Osteoblast (primary cell): ENCODE data around the gene CNTNAP4. TPM values are rescaled to one million over a fixed set of nuclear protein-coding genes. Genes with fewer than 3 reads are reported as not detected.

ENCODE experiments used
- DNase-seq: peaks from one replicate; pipeline ENCODE4 v3.0.0; 2011; ENCODE audit warnings: low spot score, mixed read lengths; ENCODE audit not compliant: insufficient read length; ENCODE audit errors: missing footprints
- H2AFZ ChIP-seq: 2 replicates; pipeline ENCODE4 v1.6.0; 2011; ENCODE audit warnings: mild to moderate bottlenecking, low read length
- H3K27ac ChIP-seq: 2 replicates; pipeline ENCODE4 v1.5.1; 2011; ENCODE audit warnings: mild to moderate bottlenecking, low read depth, low read length, moderate library complexity
- H3K27me3 ChIP-seq: 2 replicates; pipeline ENCODE4 v1.6.0; 2012; ENCODE audit warnings: mild to moderate bottlenecking, control low read depth, inconsistent platforms, low read length, moderate library complexity; ENCODE audit not compliant: insufficient read depth
- H3K36me3 ChIP-seq: 2 replicates; pipeline ENCODE4 v1.5.1; 2011; ENCODE audit warnings: mild to moderate bottlenecking, low read length, control low read depth, moderate library complexity; ENCODE audit not compliant: insufficient read depth
- H3K4me1 ChIP-seq: 2 replicates; pipeline ENCODE4 v1.5.1; 2011; ENCODE audit warnings: mild to moderate bottlenecking, low read length, control low read depth, moderate library complexity; ENCODE audit not compliant: insufficient read depth
- H3K4me2 ChIP-seq: 2 replicates; pipeline ENCODE4 v1.6.0; 2011; ENCODE audit warnings: mild to moderate bottlenecking, low read length; ENCODE audit not compliant: insufficient read depth
- H3K4me3 ChIP-seq: fragments of 200-600 bp; sonication (generic); 3 replicates; pipeline ENCODE4 v1.5.1; 2012; ENCODE audit warnings: mild to moderate bottlenecking, low read length, inconsistent platforms; ENCODE audit not compliant: insufficient read depth
- H3K79me2 ChIP-seq: 2 replicates; pipeline ENCODE4 v1.6.0; 2012; ENCODE audit warnings: mild to moderate bottlenecking, low read length, control low read depth, inconsistent platforms; ENCODE audit not compliant: insufficient read depth
- H3K9me3 ChIP-seq: 2 replicates; pipeline ENCODE4 v1.5.1; 2011; ENCODE audit warnings: low read depth, low read length, control low read depth
- H4K20me1 ChIP-seq: 2 replicates; pipeline ENCODE4 v1.6.0; 2012; ENCODE audit warnings: mild to moderate bottlenecking, low read length, control low read depth; ENCODE audit not compliant: insufficient read depth
- total RNA-seq: library from RNA; depleted of rRNA; stranded (reverse); fragments of >200 nt; gene quantifications from 2 replicates; pipeline ENCODE4 v1.2.3, GENCODE V29; 2012
- TF ChIP-seq, protein P1 (sequence below): IDR thresholded peaks from 2 replicates; pipeline ENCODE4 v1.5.1; 2011; ENCODE audit warnings: mild to moderate bottlenecking, low read depth, low read length, moderate library complexity; ENCODE audit errors: extremely low read depth

Gene CNTNAP4
- total RNA-seq, 1 donor, result under 0.01 TPM

DNA sequence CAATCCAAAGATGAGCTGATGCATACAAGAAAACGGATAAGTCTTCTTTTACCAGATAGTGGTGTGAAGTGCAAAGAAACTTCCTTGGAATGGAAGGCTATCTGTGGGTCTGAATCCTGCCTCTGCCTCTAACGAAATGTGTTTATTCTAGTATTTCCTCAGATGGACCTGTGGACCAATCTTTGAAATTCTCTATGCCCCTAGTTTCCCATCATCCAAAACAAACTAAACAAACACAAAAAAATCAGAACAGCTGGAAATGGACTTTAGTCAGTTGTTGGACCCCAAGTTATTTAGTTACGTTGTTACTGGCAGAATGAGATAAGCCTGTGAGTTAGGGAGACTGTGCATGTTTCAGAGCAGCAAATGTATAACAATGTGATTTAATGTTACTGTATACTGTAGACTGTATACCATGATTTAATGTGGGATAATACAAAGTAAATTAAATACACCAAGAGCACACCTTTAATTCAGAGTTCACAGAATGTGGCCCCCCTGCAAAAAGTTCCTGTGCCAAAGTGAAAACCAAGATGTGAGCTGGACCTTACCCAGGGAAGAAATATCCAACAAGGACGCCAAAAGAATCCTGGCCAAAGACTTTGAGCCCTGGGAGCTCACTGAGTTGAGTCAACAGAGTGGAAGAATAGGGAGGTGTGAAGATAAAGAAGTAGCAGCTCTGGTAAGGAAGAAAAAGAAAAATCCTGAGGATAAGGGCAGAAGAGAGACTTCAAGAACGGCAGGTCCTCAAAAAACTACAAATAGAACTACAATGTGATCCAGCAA, 255.2 kb downstream of the CNTNAP4 start:
- Histone ChIP-seq H3K4me2 (no peak overlapping the region), H3K9me3 (peaks cover 2% of the 10 kb centered on the region), H3K4me1 (no peaks in the 10 kb centered on the region), H3K36me3 (no peaks in the 10 kb centered on the region), H3K27ac (no peak overlapping the region), H3K27me3 (no peaks in the 10 kb centered on the region), H2AFZ (no peak overlapping the region), H3K79me2 (no peaks in the 10 kb centered on the region), H3K4me3 (no peak overlapping the region), H4K20me1 (no peaks in the 10 kb centered on the region)
- DNase-seq, result no peak
- TF ChIP-seq, protein P1, sequence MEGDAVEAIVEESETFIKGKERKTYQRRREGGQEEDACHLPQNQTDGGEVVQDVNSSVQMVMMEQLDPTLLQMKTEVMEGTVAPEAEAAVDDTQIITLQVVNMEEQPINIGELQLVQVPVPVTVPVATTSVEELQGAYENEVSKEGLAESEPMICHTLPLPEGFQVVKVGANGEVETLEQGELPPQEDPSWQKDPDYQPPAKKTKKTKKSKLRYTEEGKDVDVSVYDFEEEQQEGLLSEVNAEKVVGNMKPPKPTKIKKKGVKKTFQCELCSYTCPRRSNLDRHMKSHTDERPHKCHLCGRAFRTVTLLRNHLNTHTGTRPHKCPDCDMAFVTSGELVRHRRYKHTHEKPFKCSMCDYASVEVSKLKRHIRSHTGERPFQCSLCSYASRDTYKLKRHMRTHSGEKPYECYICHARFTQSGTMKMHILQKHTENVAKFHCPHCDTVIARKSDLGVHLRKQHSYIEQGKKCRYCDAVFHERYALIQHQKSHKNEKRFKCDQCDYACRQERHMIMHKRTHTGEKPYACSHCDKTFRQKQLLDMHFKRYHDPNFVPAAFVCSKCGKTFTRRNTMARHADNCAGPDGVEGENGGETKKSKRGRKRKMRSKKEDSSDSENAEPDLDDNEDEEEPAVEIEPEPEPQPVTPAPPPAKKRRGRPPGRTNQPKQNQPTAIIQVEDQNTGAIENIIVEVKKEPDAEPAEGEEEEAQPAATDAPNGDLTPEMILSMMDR, result no peak

DNA sequence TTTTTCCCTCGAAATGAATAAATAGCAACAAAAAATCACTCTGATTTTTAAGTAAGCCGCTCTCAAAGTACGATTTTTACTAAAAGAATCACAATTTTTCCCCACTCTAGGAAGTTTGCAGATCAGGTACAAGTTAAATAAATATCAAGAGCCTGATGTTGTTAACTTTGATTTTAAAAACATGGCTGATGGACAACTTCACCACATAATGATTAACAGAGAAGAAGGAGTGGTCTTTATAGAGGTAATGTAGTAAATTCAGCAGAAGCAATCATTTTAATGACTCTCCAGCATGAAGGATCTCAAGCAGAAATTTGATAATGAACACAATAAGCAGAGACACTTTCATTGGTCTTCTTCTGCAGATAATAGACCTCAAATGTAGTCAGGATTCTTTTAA, 262.4 kb downstream of the CNTNAP4 start:
- no peaks in the 10 kb centered on the region for H3K79me2 ChIP-seq
- no peak overlapping the region for H3K4me3 ChIP-seq
- no peak overlapping the region for H3K27ac ChIP-seq
- TF ChIP-seq, protein P1, result no peak
- no peaks in the 10 kb centered on the region for H3K27me3 ChIP-seq
- no peak overlapping the region for H2AFZ ChIP-seq
- no peak overlapping the region for H3K4me2 ChIP-seq
- no peaks in the 10 kb centered on the region for H3K9me3 ChIP-seq
- no peaks in the 10 kb centered on the region for H4K20me1 ChIP-seq
- no peak for DNase-seq
- H3K4me1 ChIP-seq, result no peaks in the 10 kb centered on the region
- H3K36me3 ChIP-seq, result no peaks in the 10 kb centered on the region

DNA sequence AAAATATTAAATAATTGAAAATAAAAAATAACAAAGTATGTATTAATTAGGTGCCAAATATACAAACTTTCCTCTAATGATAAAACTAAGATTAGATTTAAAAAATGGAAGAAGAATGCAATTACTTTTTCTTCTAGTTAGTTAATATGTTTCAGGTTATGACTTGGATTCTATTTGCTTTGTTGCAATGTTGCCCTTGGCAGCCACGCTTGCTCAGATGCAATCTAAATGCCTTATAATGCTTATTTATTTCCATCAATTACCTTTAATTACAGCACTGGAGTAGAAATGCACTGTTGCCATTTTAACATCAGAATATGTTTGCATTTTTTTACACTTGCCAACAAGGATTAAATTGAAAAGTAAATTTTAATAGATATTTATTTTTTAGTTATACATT, 263.9 kb downstream of the CNTNAP4 start:
- H3K4me3 ChIP-seq, result no peak overlapping the region
- no peaks in the 10 kb centered on the region for H3K4me1 ChIP-seq
- H3K79me2 ChIP-seq, result no peaks in the 10 kb centered on the region
- H3K9me3 ChIP-seq, result no peaks in the 10 kb centered on the region
- TF ChIP-seq, protein P1, result no peak
- no peak overlapping the region for H3K4me2 ChIP-seq
- no peaks in the 10 kb centered on the region for H4K20me1 ChIP-seq
- H2AFZ ChIP-seq, result no peak overlapping the region
- H3K27me3 ChIP-seq, result no peaks in the 10 kb centered on the region
- no peak for DNase-seq
- no peak overlapping the region for H3K27ac ChIP-seq
- no peaks in the 10 kb centered on the region for H3K36me3 ChIP-seq

DNA sequence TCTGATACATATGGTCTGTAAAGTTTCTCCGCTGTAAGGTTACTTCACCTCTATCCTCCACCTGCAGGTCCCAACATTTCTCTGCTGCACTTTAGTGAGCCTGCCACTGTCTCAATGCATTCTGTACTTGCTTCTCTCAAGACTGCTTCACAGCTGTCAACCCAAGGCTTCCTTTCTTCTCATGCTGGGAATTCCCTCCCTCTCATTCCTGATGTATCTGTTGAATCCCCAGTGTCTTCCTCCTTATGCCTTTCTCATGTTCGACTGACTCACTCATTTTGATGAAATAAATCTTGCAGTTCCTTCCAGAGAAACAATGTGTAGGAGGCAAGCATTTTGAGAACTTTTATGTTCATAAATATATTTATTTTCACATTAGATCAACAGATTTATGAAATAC, 288.3 kb downstream of the CNTNAP4 start:
- Histone ChIP-seq H3K4me1 (no peaks in the 10 kb centered on the region), H3K4me3 (no peak overlapping the region), H3K36me3 (no peaks in the 10 kb centered on the region), H3K4me2 (no peak overlapping the region), H4K20me1 (no peaks in the 10 kb centered on the region), H3K79me2 (no peaks in the 10 kb centered on the region), H3K27me3 (no peaks in the 10 kb centered on the region), H3K27ac (no peak overlapping the region), H3K9me3 (no peaks in the 10 kb centered on the region), H2AFZ (no peak overlapping the region)
- no peak for DNase-seq
- TF ChIP-seq, protein P1, result no peak
